ENCODE results near the gene CHPT1.

Gene CHPT1

DNA sequence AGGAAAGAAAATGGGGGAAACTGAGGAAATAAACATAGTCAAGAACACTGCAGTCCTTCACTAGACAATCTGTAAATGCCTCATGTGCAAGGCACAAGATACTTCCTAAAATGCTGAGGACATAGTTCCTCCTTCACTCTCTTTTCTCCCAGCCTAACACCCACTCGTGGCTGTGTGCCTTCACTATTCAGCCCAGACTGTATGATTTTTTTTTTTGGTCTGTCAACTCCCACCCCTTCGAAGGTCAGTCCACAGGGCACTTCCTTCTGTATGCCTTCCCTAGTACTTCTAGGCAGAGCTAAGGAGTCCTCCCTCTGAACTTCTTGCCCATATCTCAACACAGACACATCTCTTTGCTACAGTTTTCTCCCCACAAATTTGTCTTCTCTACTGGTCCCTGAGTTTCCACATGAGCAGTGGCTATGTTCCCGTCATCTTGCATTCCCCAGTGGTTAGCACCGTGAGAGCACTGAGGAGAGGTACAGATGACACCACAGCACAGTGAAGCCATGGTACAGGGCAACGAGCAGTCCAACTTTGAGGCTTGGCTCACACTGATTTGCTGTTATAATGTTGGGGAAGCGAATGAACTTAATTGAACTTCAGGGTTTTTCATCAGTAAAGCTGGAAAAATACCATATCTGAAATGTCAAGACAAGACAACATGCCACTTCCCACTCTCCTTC lies 65.9 kb downstream of the CHPT1 start:
- no peak for DNase-seq (ENCODE audit: low read depth in 2 of 2)

DNA sequence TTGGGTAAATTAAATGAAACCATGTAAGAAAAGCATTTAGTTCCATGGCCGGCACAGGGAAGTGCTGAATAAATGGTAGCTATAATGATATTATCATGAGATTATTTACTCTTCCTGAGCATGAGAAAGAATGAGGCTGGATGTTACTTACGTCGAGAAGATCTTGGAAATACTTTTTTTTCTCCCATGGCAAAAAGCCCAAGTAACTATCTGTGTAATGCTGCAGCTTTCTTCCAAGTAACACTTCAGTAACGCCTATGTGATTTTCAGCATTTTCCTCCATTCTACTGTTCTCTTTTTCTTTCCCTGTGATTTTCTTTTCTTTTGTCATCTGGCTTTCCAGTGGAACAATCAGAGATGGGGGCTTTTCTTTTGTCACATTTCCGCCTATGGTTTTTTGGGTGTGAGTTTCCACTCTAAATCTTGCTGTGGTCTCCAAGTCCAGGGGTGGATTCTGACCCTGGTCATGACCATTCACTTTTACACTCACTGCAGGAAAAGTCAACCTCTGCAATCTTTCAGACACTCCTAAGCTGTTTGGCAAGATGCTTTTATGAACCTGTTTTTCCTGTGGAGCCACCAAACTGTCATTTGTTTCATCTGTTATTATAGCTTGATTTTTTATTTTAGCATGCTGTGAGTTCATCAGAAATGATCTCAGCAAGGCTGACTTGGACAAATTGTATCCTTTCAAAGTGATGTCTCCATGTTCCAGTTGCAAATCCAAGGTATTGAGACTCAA lies 66.8 kb downstream of the CHPT1 start:
- DNase-seq (ENCODE audit: low read depth in 2 of 2), result no peak

DNA sequence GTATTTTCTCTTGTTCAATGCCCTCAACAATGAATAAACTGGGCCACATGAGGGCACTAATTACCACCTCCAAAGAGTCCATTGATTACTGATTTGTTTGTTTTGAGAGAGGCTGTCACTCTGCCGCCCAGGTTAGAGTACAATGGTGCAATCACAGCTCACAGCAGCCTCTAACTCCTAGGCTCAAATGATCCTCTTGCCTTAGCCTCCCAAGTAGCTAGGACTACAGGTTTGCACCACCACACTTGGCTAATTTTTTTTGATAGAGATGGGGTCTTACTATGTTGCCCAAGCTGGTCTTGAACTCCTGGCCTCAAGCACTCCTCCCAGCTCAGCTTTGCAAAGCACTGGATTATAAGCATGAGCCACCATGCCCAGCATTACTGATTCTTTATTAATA lies 70.1 kb downstream of the CHPT1 start:
- DNase-seq (ENCODE audit: low read depth in 2 of 2), result no peak

DNA sequence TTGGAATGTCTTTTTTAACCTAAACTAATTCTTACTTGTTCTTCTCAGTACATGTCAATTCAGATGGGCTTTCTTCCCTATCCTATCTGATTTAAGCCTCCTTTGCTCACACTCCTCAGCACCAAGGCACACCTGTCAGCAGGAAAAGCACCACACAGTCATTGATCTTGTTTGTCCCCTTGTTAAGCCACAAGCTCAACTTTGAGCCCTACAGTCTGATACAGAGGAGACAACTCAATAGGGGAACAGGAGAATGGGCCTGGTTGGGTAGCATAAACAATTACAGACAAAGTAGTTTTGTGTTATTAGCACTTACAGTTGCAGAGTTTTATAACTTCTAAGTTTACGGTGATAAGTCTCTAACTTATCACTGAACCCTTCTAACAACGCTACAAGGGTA lies 71.3 kb downstream of the CHPT1 start:
- no peak for DNase-seq (ENCODE audit: low read depth in 2 of 2)

DNA sequence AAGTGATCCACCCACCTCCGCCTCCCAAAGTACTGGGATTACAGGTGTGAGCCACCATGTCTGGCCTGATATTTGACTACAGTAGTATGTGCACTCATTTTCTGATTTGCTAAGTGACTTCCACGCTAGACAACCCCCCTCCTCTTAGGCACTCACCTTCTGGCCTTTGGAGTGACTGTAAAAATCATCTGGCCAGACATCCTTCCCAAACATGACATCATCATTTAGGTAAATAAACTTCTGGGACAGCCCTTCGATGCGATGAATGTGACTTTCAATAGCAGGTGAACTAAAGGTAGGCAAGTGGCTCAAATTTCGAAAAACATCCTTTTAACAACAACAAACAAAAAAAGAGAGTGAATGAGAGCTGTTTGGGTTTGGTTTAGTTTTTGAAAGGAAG lies 72.4 kb downstream of the CHPT1 start:
- DNase-seq (ENCODE audit: low read depth in 2 of 2), result no peak

DNA sequence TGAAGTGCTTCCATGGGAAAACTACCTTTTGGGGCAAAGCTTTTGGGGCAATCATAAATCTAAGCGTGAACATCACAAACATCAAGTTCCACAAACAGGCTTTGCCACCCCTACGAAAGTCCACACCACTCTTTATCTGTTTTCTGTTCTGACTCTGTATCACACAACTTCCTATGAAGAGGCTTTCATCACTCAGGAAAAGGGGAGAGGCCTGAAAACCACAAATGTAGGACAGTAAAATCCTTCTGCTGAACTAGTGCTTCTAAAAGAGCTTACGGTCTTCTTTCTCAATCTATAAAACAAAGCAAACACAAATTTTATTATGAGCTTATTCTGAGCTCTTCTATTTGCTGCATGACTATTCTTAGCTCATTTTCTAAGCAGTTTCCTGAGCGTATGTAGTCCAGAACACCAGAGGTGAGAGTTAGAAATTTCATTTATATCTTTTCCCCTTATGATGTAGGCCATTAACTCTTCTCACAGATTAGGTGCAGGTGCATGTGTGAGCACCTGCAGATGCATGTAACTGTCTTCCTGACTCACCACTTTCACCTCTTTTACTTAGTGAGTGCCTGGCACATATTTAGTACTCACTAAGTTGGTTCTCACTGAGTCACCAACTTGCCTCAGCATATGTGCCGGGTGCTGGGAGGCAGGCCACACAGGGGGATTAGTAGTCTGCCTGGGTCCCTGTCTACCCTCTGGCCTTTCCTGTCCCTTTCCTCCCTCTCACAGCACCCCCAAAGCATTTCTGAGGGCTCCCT lies 74.8 kb downstream of the CHPT1 start:
- no peak for DNase-seq (ENCODE audit: low read depth in 2 of 2)

DNA sequence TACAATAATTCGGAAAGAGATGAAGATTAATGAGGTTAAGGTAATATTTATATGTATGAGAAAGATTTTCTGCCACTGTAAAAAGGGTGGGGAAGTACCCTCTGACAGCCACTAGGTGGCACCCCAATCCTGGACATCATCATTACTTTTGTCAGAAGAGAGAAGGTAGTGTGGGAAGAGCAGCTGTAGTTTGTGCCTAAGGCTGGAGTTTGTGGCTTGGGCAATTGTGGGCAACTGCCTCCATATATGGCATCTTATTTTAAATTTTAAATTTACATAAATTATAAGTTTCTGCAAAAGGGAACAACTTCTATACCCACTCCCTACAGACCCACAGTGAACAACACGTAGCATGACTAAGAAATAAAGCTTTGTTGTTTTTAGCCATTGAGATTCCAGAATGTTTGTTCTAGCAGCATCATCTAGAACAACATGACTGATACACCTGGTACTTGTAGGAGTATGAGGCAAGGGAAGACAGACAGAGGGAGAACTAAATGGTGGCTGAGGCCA lies 76.3 kb downstream of the CHPT1 start:
- peak; percentile 24 to 52 for DNase-seq (ENCODE audit: low read depth in 2 of 2)

DNA sequence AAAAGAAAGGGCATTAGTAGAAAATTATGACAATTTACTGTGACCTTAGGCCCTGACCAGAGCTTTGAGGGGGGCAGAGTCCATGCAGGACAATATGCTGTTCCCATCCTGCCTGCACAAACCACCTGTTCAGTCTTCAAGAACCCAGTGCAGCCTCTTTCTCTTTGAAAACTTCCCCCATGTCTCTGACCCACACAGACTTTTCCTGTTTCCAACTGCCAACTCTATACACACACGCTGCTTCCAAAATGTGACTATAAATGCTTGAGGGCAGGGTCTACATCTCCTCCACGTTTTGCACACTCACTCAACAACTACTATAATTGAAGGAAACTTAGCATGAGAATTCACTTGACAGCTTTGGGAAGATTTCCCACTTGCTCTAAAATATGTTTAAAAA lies 78.4 kb downstream of the CHPT1 start:
- no peak for DNase-seq (ENCODE audit: low read depth in 2 of 2)

DNA sequence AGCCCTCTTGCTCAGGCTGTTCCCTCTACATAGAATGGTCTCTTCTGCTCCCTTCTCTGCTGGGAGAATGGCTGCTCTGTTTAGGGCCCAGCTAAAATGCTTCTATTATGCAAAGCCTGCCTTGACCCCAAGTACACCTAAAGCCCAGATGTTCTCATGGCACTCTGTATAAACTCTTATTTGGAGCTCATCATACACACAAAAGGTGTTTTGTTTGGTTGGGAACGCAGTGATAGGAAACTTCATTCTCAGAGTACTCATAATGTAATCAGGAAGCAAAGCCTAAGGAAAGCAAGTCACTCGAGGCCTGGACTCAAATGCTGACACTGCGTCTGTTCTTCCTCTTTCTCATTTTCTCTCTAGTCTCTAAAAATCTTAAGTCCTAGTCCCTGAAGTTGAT lies 80.0 kb downstream of the CHPT1 start:
- no peak for DNase-seq (ENCODE audit: low read depth in 2 of 2)

DNA sequence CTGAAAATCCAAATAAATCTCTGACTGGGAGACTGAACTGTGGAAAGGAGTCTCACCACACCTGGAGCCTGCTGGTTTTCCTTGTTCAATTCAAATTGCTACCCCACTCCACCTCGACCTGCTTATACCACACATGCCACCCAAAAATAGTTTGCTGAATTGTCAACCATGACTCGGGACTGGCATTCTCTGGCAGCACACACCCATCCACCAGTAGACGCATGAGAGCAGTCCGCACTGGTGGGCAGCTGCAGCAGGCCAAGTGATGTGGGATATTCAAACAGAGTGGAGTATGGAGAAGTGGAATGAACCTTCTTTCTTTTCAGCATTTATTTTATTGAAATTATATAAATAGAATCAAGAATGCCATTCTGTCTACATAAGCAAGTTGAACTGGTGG lies 80.5 kb downstream of the CHPT1 start:
- DNase-seq (ENCODE audit: low read depth in 2 of 2), result no peak
